Loucy (cell line): Measurements from ENCODE around the gene ZNF280B.
"Not testable (repeated sequence)": the region's sequence is repeated elsewhere in the genome, so short reads cannot be mapped to it uniquely, and the experiment has no call there.

Source experiments
- EZH2phosphoT487 ChIP-seq: fragments of 200-600 bp; IDR thresholded peaks from 2 replicates; pipeline ENCODE4 v1.6.1; 2018; ENCODE audit warnings: antibody characterized with exemption, mild to moderate bottlenecking, moderate library complexity, borderline replicate concordance
- TF ChIP-seq, protein P1 (sequence below): fragments of 200-600 bp; sonication (generic); conservative IDR thresholded peaks from 2 replicates; pipeline ENCODE4 v1.5.1; 2014; ENCODE audit warnings: mild to moderate bottlenecking, antibody characterized with exemption, low read length

DNA sequence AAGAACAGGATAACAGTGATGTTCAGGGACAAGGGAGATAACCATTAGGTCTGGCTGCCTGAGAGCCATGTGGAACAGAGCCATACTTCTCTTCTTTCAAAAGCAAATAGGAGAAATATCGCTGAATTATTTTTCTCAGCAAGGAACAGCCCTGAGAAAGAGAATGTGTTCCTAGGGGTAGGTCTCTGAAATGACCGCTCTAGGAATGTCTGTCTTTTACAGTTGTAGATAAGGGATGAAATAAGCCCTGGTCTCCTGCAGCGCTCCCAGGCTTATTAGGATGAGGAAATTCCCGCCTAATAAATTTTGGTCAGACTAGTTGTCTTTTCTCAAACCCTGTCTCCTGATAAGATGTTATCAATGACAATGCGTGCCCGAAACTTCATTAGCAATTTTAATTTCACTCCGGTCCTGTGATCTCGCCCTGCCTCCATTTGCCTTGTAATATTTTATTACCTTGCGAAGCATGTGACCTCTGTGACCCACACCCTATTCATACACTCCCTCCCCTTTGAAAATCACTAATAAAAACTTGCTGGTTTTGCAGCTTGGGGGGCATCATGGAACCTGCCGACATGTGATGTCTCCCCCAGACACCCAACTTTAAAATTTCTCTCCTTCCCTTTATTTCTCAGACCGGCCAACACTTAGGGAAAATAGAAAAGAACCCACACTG lies 39.6 kb downstream of the ZNF280B start:
- TF ChIP-seq, protein P1, sequence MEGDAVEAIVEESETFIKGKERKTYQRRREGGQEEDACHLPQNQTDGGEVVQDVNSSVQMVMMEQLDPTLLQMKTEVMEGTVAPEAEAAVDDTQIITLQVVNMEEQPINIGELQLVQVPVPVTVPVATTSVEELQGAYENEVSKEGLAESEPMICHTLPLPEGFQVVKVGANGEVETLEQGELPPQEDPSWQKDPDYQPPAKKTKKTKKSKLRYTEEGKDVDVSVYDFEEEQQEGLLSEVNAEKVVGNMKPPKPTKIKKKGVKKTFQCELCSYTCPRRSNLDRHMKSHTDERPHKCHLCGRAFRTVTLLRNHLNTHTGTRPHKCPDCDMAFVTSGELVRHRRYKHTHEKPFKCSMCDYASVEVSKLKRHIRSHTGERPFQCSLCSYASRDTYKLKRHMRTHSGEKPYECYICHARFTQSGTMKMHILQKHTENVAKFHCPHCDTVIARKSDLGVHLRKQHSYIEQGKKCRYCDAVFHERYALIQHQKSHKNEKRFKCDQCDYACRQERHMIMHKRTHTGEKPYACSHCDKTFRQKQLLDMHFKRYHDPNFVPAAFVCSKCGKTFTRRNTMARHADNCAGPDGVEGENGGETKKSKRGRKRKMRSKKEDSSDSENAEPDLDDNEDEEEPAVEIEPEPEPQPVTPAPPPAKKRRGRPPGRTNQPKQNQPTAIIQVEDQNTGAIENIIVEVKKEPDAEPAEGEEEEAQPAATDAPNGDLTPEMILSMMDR = not testable (repeated sequence)
- TF ChIP-seq EZH2phosphoT487 = not testable (repeated sequence)
